ENCODE results near the gene IQCC. TPM values are rescaled to one million over a fixed set of nuclear protein-coding genes. Genes with fewer than 3 reads are reported as not detected.

Gene IQCC
- polyA plus RNA-seq, 1 of the 3 experiments (the other 2 are of a cell fraction): 2.4 TPM

DNA sequence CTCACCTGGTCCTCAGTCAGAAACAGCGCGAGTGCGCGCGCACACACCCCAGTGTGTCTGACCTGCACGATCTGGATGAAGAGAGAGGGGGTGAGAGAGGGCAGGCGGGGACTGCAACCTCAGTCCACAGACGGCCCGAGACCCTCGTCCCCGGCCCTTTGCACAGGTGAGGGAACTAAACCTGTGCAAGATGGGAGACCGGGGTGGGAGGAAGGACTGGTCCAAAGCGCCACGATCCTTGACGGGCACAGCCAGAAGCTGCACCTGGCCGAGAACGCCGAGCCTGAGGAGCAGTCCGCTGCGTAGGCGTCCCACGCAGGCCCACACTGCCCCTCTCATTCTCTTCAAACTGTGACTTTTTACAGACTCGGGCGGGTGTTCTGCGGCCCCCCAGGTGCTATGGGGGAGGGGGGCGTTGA is 519 bp upstream of the IQCC start (continued):
- no peak for TF ChIP-seq NFIC (IDR thresholded peaks at IDR 0.05; ENCODE audit: borderline replicate concordance)
- TF ChIP-seq FOSL2 (IDR thresholded peaks at IDR 0.05; ENCODE audit: borderline replicate concordance, low read depth): no peak
- no peak for TF ChIP-seq TCF12 (IDR thresholded peaks at IDR 0.05)

DNA sequence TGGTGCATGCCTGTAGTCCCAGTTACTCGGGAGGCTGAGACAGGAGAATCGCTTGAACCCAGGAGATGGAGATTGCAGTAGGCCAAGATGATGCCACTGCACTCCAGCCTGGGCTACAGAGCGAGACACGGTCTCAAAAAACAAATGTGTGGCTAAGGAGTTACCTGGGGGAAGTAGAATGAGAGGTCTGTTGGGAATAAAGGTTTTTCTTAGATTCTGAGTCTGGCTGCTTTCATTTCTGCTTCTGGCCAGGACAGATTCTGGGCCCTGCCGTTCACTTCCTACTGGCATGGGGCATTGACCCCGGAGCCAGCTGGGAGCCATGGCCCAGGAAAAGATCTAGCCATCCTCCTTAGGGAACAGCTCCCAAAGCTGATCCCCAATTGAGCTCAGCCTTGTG is 3.0 kb downstream of the IQCC start:
- Histone ChIP-seq H3K79me2 (ENCODE audit: insufficient read depth) (peaks cover 4% of the 10 kb centered on the region; the same call in 1 of the 2 replicates), H3K9me2 (no peaks in the 10 kb centered on the region), H3K27ac (ENCODE audit: low read depth in 2 of 2, low read length in 1 of 2) (peak overlapping the region in 1 of 2 experiments; percentile 30; a peak in 1 of 4 replicates), H3K4me3 (ENCODE audit: low read depth in 2 of 2, low read length in 1 of 2) (no peak overlapping the region), H3F3A (replicated peaks; ENCODE audit: insufficient read depth) (no peaks in the 10 kb centered on the region), H3K9me3 (no peaks in the 10 kb centered on the region), H3K4me2 (no peak overlapping the region), H3K27me3 (ENCODE audit: insufficient read depth) (no peaks in the 10 kb centered on the region), H2AFZ (ENCODE audit: low read depth) (no peak overlapping the region), H3K36me3 (replicated peaks in 1 of 2; ENCODE audit: control insufficient read depth in 1 of 2, insufficient read depth in 2 of 2, low read length in 1 of 2) (peaks cover 0 to 5% of the 10 kb centered on the region in 2 experiments), H3K4me1 (ENCODE audit: control insufficient read depth in 1 of 2, insufficient read depth in 2 of 2, low read depth in 1 of 2, low read length in 1 of 2) (peaks cover 0 to 25% of the 10 kb centered on the region in 2 experiments; a peak in 1 of 4 replicates), H3K9ac (no peak overlapping the region), H4K20me1 (ENCODE audit: insufficient read depth) (no peaks in the 10 kb centered on the region)
- CTCF ChIA-PET: interaction anchor here (0.7 kb wide), 1 partner anchor 12 kb away, joined by 3 read pairs; no protein-coding TSS in a partner anchor
- no peak for TF ChIP-seq EZH2phosphoT487 (IDR thresholded peaks at IDR 0.05; ENCODE audit: borderline replicate concordance, low read depth)
- TF ChIP-seq, protein P1, sequence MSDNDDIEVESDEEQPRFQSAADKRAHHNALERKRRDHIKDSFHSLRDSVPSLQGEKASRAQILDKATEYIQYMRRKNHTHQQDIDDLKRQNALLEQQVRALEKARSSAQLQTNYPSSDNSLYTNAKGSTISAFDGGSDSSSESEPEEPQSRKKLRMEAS (IDR thresholded peaks at IDR 0.05; ENCODE audit: low read depth): no peak
- TF ChIP-seq FOXM1 (IDR thresholded peaks at IDR 0.05; ENCODE audit: low read depth): no peak
- TF ChIP-seq, protein P2, sequence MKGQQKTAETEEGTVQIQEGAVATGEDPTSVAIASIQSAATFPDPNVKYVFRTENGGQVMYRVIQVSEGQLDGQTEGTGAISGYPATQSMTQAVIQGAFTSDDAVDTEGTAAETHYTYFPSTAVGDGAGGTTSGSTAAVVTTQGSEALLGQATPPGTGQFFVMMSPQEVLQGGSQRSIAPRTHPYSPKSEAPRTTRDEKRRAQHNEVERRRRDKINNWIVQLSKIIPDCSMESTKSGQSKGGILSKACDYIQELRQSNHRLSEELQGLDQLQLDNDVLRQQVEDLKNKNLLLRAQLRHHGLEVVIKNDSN (IDR thresholded peaks at IDR 0.05; ENCODE audit: borderline replicate concordance, low read depth): no peak
- no peak for TF ChIP-seq CHD2 (IDR thresholded peaks at IDR 0.05; ENCODE audit: low read length, partially characterized antibody)
- TF ChIP-seq NRF1 (IDR thresholded peaks at IDR 0.05; ENCODE audit: low read depth, low read length): no peak
- no peak for TF ChIP-seq EP300 (IDR thresholded peaks at IDR 0.05; ENCODE audit: borderline replicate concordance in 1 of 2, low read depth in 1 of 2, low read length in 1 of 2)
- no peak for TF ChIP-seq POLR2AphosphoS5 (IDR thresholded peaks at IDR 0.05; ENCODE audit: low read depth, low read length)
- TF ChIP-seq RAD21 (IDR thresholded peaks at IDR 0.05; ENCODE audit: low read length): no peak
- no peak for TF ChIP-seq GATA2 (CRISPR knock-in tag; IDR thresholded peaks at IDR 0.05)
- TF ChIP-seq, protein P3, sequence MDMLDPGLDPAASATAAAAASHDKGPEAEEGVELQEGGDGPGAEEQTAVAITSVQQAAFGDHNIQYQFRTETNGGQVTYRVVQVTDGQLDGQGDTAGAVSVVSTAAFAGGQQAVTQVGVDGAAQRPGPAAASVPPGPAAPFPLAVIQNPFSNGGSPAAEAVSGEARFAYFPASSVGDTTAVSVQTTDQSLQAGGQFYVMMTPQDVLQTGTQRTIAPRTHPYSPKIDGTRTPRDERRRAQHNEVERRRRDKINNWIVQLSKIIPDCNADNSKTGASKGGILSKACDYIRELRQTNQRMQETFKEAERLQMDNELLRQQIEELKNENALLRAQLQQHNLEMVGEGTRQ (IDR thresholded peaks at IDR 0.05; ENCODE audit: borderline replicate concordance, low read depth, low read length): no peak
- TF ChIP-seq RFX5 (IDR thresholded peaks at IDR 0.05; ENCODE audit: low read length): no peak
- no peak for DNase-seq
- POLR2A ChIA-PET: interaction anchor here (1.2 to 3.2 kb wide), 4 partner anchors 8 to 32 kb away, joined by 3 to 15 read pairs (median 4); partner anchors contain the start of gene CCDC28B
- 85% methylated on average over 6 of the region's 6 CpGs for WGBS (ENCODE audit: low lambda C conversion rate)
